ENCODE data around the gene RNF114.
"Not testable (repeated sequence)": the region's sequence is repeated elsewhere in the genome, so short reads cannot be mapped to it uniquely, and the experiment has no call there.

Gene RNF114

DNA sequence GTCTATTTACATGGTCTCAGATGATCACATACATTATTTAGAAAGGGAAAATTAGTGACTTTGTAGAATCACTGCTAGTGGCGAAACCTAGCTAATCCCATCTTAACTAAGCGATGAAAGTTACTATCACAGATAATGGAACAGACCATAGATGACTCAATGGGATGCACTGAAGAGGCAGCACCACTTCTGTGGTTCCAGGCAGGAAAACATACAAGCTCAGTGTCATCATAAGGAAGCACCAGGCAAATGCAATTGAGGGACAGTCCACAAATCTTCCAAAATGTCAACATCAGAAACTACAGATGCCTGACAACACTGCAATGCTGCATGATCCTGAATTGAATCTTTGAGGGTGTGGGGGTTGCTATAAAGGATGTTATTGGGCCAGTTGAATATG, 30.7 kb downstream of the RNF114 start:
- Histone ChIP-seq H3K27me3 (ENCODE audit: control insufficient read depth, insufficient read depth, low read length) (no peaks in the 10 kb centered on the region), H3K27ac (ENCODE audit: low read depth, low read length) (no peak overlapping the region), H3K4me3 (ENCODE audit: low read length) (no peak overlapping the region), H3K4me1 (ENCODE audit: control insufficient read depth, insufficient read depth, low read length) (no peaks in the 10 kb centered on the region), H3K36me3 (ENCODE audit: control insufficient read depth, insufficient read depth, low read length) (no peaks in the 10 kb centered on the region), H3K9ac (ENCODE audit: low read length) (no peak overlapping the region)

DNA sequence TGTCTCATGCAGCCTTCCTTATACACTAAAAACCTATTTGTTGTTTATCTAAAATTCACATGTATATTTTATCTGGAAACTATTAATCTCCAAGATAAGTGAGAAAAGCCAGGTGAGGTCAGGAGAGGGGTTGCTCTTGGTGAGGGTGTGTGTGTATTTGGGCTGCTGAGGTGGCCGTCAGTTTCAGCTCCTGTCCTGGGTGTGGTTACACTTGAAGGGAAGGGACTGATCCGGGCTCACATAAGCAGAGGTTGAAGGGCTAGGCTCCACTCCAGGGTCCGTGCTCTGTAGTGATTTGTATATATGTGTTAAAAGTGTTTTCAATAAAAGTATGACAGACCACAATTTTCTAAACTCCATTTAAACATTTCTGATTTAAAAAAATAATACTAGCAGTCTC, 33.0 kb downstream of the RNF114 start:
- Histone ChIP-seq H3K27me3 (ENCODE audit: control insufficient read depth, insufficient read depth, low read length) (no peaks in the 10 kb centered on the region), H3K36me3 (ENCODE audit: control insufficient read depth, insufficient read depth, low read length) (no peaks in the 10 kb centered on the region), H3K4me1 (ENCODE audit: control insufficient read depth, insufficient read depth, low read length) (no peaks in the 10 kb centered on the region), H3K9ac (ENCODE audit: low read length) (no peak overlapping the region), H3K27ac (ENCODE audit: low read depth, low read length) (no peak overlapping the region), H3K4me3 (ENCODE audit: low read length) (no peak overlapping the region)

DNA sequence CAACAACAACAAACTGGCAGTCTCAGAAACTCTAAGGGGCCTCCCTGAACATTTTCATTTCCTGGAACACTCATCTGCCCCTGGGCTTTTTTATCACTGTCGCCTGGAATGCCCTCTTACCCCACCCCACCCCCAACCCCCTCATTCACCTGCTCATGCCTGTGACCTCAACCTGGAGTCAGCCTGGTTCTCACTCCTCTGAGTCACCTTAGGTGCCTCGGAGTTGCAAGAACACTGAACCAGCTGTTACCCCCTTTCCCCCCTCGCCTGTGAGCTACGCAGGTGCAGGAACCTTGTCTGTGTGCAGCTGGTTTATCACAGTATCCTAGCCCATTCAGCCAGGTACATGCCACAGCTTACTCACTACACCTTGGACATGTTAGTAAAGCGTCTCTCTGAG, 33.7 kb downstream of the RNF114 start:
- Histone ChIP-seq H3K27me3 (ENCODE audit: control insufficient read depth, insufficient read depth, low read length) (no peaks in the 10 kb centered on the region), H3K4me1 (ENCODE audit: control insufficient read depth, insufficient read depth, low read length) (no peaks in the 10 kb centered on the region), H3K27ac (ENCODE audit: low read depth, low read length) (no peak overlapping the region), H3K36me3 (ENCODE audit: control insufficient read depth, insufficient read depth, low read length) (no peaks in the 10 kb centered on the region), H3K9ac (ENCODE audit: low read length) (no peak overlapping the region), H3K4me3 (ENCODE audit: low read length) (no peak overlapping the region)

DNA sequence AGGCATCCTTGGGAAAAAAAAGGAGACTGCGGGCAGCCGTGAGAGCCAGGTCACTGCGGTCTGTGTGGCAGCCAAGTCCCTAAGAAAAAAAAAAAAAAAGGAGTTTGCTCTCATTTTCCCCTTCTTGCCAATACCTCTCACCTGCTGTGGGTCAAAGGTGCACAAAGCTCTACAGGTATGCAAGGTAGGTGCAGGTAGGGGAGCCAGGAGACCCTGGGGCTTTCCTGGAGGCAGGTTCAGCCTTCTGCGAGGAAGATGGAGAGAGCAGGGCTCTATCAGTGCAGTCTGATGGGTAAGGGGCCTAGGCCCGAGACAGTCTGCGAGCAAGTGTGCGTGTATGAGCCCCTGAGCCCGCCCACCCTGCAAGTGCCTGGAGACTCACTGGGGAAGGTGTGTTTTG, 34.3 kb downstream of the RNF114 start:
- Histone ChIP-seq H3K36me3 (ENCODE audit: control insufficient read depth, insufficient read depth, low read length) (no peaks in the 10 kb centered on the region), H3K4me1 (ENCODE audit: control insufficient read depth, insufficient read depth, low read length) (no peaks in the 10 kb centered on the region), H3K9ac (ENCODE audit: low read length) (no peak overlapping the region), H3K27me3 (ENCODE audit: control insufficient read depth, insufficient read depth, low read length) (no peaks in the 10 kb centered on the region), H3K27ac (ENCODE audit: low read depth, low read length) (no peak overlapping the region), H3K4me3 (ENCODE audit: low read length) (no peak overlapping the region)

DNA sequence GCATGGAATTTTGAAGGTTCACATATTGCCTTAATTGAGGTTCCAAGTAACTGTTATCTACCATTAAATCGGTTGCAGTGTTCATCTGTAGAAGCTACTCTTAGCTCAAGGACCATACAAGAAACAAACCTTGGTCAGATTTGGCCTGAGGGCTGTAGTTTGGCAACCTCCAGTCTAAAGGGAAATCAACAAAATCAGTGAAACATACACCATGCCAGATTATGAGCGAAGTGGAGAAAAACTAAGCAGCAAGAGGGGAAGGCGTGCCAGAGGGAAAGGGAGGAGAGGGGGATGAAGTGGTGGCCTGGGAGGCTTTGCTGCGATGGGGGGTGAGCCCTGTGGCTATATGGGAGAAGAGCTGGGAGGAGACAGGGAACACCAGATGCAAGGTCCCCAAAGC, 37.8 kb downstream of the RNF114 start:
- Histone ChIP-seq H3K27ac (ENCODE audit: low read depth, low read length) (no peak overlapping the region), H3K4me1 (ENCODE audit: control insufficient read depth, insufficient read depth, low read length) (no peaks in the 10 kb centered on the region), H3K36me3 (ENCODE audit: control insufficient read depth, insufficient read depth, low read length) (no peaks in the 10 kb centered on the region), H3K27me3 (ENCODE audit: control insufficient read depth, insufficient read depth, low read length) (no peaks in the 10 kb centered on the region), H3K9ac (ENCODE audit: low read length) (no peak overlapping the region), H3K4me3 (ENCODE audit: low read length) (no peak overlapping the region)

DNA sequence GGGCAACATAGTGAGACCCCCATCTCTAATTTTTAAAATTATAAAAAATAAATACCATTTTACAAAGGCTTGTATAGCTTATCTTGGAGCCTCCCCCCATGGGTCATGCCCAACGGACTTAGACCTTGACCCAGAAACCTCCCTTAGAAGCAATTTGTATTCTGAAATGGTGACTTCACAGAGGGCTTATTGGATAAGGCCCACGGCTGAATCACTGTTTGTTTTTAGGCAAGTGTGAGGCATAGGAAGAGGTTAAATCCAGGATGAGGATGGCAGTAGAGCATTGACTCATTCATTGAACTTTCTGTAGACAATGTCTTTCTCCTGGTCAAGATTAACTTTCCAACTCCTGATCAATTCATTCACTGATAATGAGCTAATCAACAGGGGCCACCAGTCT, 40.3 kb downstream of the RNF114 start:
- Histone ChIP-seq H3K27ac (ENCODE audit: low read depth, low read length) (no peak overlapping the region), H3K36me3 (ENCODE audit: control insufficient read depth, insufficient read depth, low read length) (no peaks in the 10 kb centered on the region), H3K4me3 (ENCODE audit: low read length) (no peak overlapping the region), H3K27me3 (ENCODE audit: control insufficient read depth, insufficient read depth, low read length) (no peaks in the 10 kb centered on the region), H3K4me1 (ENCODE audit: control insufficient read depth, insufficient read depth, low read length) (no peaks in the 10 kb centered on the region), H3K9ac (ENCODE audit: low read length) (no peak overlapping the region)

DNA sequence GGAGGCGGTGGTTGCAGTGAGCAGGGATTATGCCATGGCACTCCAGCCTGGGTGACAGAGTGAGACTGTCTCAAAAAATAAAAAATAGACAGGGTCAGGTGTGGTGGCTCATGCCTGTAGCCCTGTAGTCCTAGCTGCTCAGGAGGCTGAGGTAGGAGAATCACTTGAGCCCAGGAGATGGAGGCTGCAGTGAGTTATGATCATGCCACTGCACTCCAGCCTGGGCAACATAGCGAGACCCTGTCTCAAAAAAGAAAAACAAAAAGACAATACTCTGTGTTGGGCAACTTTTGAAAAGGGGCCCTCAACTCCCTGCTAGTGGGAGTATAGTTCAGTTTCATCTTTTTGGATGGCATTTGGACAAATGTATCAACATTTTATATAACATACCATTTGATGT, 41.5 kb downstream of the RNF114 start:
- not testable (repeated sequence) for H3K27me3 ChIP-seq (ENCODE audit: control insufficient read depth, insufficient read depth, low read length); H3K27ac ChIP-seq (ENCODE audit: low read depth, low read length); H3K36me3 ChIP-seq (ENCODE audit: control insufficient read depth, insufficient read depth, low read length); H3K4me1 ChIP-seq (ENCODE audit: control insufficient read depth, insufficient read depth, low read length); H3K4me3 ChIP-seq (ENCODE audit: low read length); H3K9ac ChIP-seq (ENCODE audit: low read length)

DNA sequence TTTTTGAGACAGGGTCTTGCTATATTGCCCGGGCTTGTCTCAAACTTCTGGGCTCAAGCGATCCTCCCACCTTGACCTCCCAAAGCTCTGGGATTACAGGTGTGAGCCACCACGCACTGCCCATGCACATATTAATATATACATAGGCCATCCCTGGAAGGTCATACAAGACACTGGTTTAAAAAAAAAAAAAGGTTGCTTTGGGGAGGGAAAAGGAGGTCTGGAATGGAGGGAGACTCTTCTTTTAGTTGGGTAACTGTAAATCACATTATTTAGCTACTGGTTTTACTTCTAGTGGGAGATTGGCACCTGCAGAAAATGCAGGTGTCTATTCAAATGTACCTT, 42.5 kb downstream of the RNF114 start:
- Histone ChIP-seq H3K4me1 (ENCODE audit: control insufficient read depth, insufficient read depth, low read length) (peaks cover 6% of the 10 kb centered on the region), H3K27me3 (ENCODE audit: control insufficient read depth, insufficient read depth, low read length) (no peaks in the 10 kb centered on the region), H3K27ac (ENCODE audit: low read depth, low read length) (no peak overlapping the region), H3K36me3 (ENCODE audit: control insufficient read depth, insufficient read depth, low read length) (no peaks in the 10 kb centered on the region), H3K4me3 (ENCODE audit: low read length) (no peak overlapping the region), H3K9ac (ENCODE audit: low read length) (no peak overlapping the region)

DNA sequence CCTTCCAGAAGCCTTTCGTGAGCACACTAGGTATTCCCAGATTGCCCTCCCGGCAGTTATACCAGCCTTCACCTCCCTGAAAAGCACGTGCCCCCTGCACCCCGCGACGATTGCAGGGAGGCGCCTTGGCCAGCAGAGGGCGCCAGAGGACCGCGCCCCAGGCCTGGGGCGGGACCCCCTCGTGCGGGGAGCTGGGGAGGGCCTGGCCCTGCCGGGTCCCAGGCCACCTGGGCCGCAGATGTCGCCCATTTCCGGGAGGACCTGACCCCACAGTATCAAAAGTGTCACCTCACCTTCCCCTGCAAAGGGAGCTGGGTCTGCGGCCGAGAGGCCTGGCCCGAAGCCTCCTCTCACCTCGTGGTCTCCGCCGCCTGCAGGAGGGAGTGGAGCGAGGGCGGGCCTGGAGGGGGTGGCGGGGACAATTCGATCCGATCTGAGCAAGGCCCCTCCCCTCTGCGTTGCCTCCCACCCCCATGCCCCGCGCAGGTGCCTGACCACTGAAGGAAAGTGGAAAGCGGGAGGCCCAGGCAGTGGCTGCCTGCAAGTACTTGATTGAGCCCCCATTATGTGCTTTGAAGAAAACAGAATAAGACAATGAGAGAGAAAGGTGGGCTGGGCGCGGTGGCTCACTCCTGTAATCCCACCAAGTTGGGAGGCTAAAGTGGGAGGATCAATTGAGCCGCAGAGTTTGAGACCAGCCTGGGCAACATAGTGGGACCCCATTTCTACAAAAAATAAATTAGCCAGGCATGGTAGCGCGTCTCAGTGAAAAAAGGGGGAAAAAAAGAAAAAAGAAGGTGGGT, 43.0 kb downstream of the RNF114 start:
- Histone ChIP-seq H3K36me3 (ENCODE audit: control insufficient read depth, insufficient read depth, low read length) (no peaks in the 10 kb centered on the region), H3K27me3 (ENCODE audit: control insufficient read depth, insufficient read depth, low read length) (no peaks in the 10 kb centered on the region), H3K4me3 (ENCODE audit: low read length) (peak overlapping the region; percentile 58), H3K9ac (ENCODE audit: low read length) (no peak overlapping the region), H3K4me1 (ENCODE audit: control insufficient read depth, insufficient read depth, low read length) (peaks cover 10% of the 10 kb centered on the region), H3K27ac (ENCODE audit: low read depth, low read length) (no peak overlapping the region)

DNA sequence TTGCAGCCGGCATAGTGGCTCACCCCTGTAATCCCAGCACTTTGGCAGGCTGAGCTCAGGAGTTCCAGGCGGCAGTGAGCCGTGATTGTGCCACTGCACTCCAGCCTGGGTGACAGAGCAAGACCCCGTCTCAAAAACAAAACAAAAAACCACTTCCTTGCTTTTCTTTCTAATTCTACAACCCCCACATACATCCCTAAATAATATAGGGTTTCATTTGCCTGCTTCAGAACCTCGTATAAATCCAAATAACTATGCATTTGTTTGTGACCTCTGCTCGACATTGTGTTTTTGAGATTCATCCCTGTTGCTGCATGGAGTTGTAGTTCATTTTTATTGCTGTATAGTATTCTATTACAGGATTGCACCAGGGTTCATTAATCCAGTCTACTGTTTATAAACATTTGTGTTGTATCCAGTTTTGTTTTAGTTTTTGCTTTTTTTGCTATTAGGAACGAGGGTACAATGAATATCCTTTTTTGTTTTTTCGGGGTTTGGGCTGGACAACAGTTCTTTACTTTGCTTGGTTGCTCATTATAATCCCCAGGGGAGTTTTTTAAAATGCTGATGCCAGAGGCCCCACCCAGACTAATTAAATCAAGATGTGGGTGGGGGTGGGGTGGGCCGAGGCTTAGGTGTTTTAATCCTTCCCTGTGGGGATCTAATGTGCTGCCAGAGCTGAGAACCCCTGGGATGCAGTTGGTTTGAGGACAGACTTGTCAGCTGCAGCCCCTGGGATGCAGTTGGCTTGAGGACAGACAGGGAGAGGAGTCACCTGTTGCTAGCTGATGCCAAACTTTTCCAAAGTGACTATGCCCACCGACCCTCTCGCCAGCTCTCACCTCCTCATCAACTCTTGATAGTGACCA, 44.2 kb downstream of the RNF114 start:
- peaks cover 10% of the 10 kb centered on the region for H3K4me1 ChIP-seq (ENCODE audit: control insufficient read depth, insufficient read depth, low read length)
- H3K27me3 ChIP-seq (ENCODE audit: control insufficient read depth, insufficient read depth, low read length), result no peaks in the 10 kb centered on the region
- no peak overlapping the region for H3K4me3 ChIP-seq (ENCODE audit: low read length)
- H3K9ac ChIP-seq (ENCODE audit: low read length), result no peak overlapping the region
- H3K27ac ChIP-seq (ENCODE audit: low read depth, low read length), result no peak overlapping the region
- no peaks in the 10 kb centered on the region for H3K36me3 ChIP-seq (ENCODE audit: control insufficient read depth, insufficient read depth, low read length)

DNA sequence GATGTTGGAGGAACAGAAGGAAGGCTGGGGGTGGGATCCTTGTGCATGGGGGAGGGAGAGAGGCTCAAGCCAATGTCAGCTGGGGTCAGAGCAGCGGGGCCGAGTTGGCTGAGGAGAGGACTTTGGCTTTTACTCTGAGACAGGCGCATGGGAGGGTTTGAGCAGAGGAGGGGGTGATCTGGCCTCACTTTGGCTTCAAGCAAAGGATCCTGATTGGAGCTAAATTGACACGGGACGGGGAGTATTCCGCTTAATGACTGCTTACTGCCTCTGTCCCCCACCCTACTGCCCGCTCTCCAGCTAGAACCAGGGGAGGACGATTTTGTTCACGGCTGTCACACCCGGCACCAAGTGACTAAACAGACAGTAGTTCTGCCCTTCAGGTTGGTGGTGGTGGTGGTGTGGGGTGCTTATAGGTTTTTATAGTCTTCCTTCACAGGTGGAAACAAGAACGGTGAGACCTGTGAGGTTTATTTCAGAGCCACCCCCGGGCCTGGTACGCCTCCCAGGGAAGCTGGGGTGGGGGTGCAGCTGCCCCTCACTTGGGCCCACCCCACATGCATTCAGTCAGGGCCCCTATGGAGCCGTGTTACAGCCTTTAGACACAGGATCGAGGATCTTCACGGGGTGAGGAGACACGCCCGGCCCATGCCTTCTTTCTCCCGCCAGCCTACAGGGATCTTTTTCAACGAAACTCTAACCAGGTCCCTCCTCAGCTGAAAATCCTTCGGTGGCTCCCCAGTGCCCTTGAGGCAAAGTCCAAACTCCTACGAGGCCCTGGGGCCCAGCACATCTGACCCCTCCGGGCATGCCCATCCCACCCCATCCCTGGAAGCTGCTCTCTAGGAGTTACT, 45.2 kb downstream of the RNF114 start:
- no peak overlapping the region for H3K4me3 ChIP-seq (ENCODE audit: low read length)
- no peak overlapping the region for H3K9ac ChIP-seq (ENCODE audit: low read length)
- H3K36me3 ChIP-seq (ENCODE audit: control insufficient read depth, insufficient read depth, low read length), result no peaks in the 10 kb centered on the region
- no peaks in the 10 kb centered on the region for H3K27me3 ChIP-seq (ENCODE audit: control insufficient read depth, insufficient read depth, low read length)
- no peak overlapping the region for H3K27ac ChIP-seq (ENCODE audit: low read depth, low read length)
- peaks cover 10% of the 10 kb centered on the region for H3K4me1 ChIP-seq (ENCODE audit: control insufficient read depth, insufficient read depth, low read length)

DNA sequence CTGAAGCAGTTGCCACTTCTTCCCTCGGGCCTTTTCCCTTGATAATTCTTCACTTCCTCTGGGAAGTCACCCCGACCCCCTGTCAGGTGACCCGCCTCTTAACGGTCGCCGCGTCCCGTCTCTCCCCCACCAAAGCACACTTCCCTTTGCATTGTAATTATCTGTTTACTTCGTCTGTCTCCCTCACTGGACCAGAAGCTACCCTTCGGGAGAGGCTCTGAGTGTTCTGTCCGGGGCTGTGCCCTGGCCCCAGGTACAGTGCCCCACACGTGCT, 45.8 kb downstream of the RNF114 start:
- Histone ChIP-seq H3K36me3 (ENCODE audit: control insufficient read depth, insufficient read depth, low read length) (no peaks in the 10 kb centered on the region), H3K27ac (ENCODE audit: low read depth, low read length) (peak overlapping the region; percentile 9), H3K9ac (ENCODE audit: low read length) (no peak overlapping the region), H3K27me3 (ENCODE audit: control insufficient read depth, insufficient read depth, low read length) (no peaks in the 10 kb centered on the region), H3K4me3 (ENCODE audit: low read length) (peak overlapping the region; percentile 44), H3K4me1 (ENCODE audit: control insufficient read depth, insufficient read depth, low read length) (peaks cover 10% of the 10 kb centered on the region)

Measured in rectal smooth muscle tissue (tissue), 1 donor.